ENCODE data around the gene GAPVD1.

DNA sequence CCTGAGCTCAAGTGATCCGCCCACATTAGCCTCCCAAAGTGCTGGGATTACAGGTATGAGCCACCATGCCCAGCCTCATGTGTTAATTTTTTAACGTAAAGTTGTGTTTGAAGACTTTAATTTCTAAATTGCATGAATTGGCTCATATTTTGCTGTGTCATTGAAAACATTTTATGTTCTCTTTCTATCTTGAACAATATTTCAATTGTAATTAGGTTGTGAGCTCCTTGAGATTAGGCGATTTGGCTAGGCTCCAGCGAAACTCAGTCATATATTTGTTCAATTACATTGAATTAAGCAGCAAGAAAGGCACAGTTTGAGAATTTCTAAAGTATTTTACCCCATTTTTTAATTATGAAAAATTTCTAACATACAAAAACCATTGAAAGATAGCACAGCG, 34.0 kb downstream of the GAPVD1 start:
- TF ChIP-seq POLR2A (IDR thresholded peaks at IDR 0.05) (no peak), POLR2AphosphoS5 (IDR thresholded peaks at IDR 0.05; ENCODE audit: insufficient read depth in 1 of 2, low read depth in 1 of 2) (no peak)
- TF ChIP-seq, protein P1, sequence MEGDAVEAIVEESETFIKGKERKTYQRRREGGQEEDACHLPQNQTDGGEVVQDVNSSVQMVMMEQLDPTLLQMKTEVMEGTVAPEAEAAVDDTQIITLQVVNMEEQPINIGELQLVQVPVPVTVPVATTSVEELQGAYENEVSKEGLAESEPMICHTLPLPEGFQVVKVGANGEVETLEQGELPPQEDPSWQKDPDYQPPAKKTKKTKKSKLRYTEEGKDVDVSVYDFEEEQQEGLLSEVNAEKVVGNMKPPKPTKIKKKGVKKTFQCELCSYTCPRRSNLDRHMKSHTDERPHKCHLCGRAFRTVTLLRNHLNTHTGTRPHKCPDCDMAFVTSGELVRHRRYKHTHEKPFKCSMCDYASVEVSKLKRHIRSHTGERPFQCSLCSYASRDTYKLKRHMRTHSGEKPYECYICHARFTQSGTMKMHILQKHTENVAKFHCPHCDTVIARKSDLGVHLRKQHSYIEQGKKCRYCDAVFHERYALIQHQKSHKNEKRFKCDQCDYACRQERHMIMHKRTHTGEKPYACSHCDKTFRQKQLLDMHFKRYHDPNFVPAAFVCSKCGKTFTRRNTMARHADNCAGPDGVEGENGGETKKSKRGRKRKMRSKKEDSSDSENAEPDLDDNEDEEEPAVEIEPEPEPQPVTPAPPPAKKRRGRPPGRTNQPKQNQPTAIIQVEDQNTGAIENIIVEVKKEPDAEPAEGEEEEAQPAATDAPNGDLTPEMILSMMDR (IDR thresholded peaks at IDR 0.05) = no peak
